GM19395 (cell line): Measurements from ENCODE around the gene HOXD10.

ENCODE experiments used
- ATAC-seq: cut with Tn5 transposase; IDR thresholded peaks from one replicate; pipeline ENCODE4 v1.9.1; 2021; ENCODE audit warnings: mild to moderate bottlenecking, moderate library complexity; ENCODE audit not compliant: unreplicated experiment

HOXD10 gene

DNA sequence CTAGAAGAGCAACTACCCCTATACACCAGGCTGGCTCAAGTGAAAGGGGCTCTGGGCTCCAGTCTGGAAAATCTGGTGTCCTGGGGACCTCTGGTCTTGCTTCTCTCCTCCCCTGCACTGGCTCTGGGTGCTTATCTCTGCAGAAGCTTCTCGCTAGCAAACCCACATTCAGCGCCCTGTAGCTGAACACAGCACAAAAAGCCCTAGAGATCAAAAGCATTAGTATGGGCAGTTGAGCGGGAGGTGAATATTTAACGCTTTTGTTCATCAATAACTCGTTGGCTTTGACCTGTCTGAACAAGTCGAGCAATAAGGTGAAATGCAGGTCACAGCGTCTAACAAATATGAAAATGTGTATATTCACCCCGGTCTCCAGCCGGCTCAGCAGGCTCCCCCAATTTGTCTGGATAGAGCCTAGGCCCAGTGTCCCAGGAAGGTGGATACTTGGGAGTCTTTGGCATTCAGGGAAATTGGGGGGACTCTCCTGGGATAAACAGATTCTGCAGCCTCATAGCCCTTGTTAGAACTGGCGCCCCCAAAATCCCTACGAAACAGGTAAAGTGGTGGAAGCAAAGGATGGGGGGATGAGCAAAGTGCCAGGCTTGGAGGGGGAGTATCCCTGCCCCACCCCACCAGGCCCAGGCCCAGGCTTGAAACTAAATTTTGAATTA lies 32.3 kb downstream of the HOXD10 start:
- ATAC-seq, result no peak

DNA sequence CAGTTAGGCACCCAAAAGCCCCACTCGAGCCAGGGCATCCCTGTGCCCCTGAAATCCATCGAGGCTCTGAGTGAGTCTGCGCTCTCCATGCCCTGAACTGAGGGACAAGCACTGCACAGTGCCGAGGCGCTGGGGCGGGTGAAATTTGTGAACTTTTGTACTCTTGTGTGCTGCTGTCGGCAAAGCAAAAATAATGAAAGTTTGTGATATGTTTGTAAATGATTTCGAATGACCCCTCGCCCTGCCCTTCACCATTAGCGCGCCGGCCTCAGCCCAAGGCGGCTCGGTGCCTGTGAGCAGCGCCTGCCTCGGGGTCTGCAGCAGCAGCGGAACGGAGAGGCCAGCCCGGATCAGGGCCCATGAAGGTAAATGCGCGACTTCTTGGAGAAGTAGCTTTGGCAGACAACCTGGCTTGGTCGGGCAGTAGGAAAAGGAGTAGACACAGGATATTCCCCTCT lies 32.9 kb downstream of the HOXD10 start:
- ATAC-seq, result no peak

DNA sequence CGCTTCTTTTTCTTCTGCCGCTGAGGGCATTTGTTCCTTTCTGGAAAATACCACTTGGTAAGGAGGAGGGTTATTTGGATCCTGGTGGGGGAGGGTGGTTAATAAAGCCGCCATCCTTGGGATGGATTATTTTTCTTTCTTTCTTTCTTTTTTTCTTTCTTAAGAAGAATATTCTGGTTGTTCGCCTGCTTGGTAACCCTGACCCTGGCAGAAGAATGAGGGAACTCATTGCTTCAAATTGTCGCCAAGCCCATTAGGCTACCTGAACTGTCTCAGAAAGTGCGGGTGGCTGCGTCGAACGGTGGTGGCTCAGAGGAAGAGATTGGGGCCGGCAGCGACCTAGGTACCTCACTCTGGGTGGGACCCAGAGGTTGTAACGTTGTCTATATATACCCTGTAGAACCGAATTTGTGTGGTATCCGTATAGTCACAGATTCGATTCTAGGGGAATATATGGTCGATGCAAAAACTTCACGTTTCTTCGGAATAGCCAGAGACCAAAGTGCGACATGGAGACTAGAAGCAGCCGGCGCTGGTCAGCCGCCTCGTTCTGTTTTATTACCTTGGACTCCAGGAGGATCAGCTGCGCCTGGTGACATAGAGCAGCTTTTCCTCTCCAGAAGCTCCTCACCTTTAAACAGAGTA lies 33.5 kb downstream of the HOXD10 start:
- no peak for ATAC-seq

DNA sequence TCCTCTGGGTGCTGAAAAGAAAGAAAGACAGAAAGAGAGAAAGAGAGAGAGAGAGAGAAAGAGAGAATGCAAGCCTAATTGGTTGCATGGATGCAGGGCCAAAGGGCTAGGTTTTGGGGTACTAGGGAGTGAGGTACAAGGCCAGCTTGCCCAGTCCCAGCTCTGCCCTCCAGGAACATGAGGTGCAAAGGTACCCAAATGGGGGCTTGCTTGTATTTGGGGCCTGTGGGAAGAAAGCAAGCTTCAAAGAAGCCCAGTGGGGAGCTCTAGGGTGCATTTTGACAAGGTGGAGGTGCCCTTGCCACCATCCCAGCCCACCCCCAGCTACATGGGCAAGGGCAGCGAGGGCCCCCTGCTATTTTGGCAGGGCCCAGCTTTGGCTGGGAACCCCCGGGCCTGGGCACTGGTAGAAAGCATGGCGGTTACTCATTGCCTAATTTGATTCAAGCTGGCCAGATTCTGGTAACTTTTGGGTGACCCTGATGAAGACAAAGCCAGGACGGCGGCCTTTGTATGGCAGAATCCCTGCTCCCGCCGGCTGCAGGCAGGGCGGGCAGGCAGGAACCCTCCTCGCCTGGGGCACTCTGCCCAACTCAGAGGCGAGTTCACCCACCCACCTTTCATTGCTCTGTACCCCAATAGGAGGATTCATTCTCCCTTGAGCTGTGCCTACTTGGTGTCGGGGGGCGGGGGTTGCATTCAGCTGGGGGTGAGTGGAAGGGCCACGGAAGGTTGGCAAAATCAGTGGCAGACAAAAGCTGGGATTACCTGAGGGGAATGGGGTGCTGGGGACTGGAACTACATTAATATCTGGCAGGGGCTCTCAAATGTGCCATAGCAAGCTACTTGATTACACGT lies 34.2 kb downstream of the HOXD10 start:
- ATAC-seq, result no peak

DNA sequence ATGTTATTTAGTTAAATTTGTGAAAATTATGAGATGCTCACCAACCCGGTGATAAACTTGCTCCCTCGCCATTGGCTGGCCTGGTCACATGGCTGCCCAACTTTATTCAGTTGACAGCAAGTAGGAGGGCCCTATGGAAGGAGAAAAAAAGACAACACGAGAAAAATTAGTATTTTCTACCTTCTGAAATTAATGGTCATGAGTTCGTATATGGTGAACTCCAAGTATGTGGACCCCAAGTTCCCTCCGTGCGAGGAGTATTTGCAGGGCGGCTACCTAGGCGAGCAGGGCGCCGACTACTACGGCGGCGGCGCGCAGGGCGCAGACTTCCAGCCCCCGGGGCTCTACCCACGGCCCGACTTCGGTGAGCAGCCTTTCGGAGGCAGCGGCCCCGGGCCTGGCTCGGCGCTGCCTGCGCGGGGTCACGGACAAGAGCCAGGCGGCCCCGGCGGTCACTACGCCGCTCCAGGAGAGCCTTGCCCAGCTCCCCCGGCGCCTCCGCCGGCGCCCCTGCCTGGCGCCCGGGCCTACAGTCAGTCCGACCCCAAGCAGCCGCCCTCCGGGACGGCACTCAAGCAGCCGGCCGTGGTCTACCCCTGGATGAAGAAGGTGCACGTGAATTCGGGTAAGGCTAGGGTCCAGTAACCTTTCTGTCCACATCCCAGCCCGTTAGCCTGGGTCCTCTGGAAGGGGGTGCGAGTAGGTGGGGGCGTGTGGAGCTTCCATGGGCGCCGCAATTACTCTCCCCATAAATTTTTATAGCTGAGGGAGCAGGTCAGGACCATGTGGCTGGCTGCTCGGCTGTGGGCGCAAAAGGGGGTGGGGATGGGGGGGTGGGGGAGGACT lies 35.1 kb downstream of the HOXD10 start, which contains the start of gene HOXD4:
HOXD4 (plus strand) TSS at position 109 of the 846 bp plus-strand sequence; CDS start at position 193, 84 bp downstream.
- no peak for ATAC-seq

DNA sequence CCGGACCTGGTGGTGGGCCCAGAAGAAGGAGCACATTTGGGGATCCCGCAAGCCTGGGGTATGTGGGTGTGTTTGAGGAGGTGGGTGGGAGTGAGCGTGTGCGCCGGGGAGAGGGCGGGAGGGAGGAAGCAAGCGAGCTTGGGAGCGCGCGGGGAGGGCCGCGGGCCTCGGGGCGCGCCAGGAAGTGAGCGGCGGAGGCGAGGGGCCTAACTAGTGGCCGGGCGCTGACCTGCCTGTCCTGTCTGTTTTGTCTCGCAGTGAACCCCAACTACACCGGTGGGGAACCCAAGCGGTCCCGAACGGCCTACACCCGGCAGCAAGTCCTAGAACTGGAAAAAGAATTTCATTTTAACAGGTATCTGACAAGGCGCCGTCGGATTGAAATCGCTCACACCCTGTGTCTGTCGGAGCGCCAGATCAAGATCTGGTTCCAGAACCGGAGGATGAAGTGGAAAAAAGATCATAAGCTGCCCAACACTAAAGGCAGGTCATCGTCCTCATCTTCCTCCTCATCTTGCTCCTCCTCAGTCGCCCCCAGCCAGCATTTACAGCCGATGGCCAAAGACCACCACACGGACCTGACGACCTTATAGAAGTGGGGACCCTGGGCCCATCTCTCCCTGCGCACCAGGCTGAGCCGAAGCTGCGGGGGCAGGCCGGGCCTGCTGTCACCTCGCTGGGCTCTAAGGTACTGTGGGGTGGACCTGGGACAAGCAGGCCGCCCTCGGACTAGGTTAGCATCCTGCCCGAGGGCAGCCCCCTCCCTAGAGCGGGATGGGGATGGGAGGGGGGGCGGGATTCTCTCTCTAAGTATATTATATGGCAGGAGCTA lies 36.0 kb downstream of the HOXD10 start:
- ATAC-seq, result no peak

DNA sequence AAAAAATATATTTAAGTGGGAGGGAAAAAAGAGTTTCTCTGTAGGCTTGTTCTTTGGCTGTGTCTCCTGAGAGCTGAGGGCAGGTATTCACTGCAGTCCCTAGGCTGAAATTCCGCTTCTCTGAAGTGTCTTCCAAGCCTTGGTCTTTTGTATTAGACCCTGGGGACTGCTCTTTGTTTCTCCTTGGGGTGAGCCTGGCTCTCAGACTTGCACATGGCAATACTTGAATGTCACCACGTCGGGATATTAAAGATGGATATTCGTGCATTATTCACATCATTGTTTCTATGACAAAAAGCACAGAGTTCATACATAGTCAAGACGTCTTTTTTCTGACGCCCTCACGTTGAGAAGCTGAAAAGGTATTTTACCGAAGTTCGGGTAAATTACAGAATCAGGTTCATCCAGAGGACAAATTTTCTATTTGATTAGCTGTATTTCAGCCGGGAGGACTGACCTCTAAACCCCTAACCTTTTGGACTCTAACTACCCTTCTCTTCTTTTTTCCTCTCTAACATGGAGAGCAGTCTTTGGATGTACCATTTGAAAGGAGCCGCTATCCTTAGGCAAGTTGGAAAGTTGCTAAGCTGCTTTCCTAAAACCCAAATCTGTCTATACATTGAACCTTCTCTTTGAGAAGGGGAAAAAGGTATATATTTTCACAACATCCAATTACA lies 38.1 kb downstream of the HOXD10 start:
- ATAC-seq, result no peak

DNA sequence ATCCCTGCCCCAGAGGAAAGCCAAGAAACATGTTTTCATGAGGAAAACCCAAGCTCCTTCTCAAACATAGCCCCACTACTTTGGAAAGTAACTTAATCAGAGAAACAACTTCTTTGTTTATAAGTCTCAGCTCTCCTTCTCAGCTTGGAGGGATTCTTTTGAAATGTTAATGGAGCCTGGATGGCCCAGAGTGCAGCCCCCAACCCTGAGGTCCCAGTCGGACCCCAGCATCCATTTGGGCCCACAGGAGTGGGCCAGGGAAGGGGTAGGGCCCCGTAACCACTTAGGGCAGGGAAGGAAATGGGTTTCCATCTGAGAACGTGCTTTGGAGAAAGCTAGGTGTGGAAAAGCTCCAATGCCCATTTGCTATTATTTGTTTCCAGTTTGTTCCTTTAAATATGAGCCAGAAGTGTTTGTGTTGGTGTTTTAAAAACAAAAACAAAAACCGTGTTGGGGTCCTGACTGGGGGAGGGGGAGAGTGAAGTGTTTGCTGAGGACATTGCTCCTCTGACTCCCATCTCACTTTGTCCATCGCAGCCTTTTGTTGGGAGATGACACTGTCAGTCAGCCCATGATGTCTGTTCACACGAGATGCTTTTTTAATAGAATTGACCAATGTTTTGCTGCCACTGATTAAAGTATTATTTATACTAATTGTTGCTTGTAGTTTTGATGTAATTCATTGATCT lies 38.9 kb downstream of the HOXD10 start:
- ATAC-seq, result no peak

DNA sequence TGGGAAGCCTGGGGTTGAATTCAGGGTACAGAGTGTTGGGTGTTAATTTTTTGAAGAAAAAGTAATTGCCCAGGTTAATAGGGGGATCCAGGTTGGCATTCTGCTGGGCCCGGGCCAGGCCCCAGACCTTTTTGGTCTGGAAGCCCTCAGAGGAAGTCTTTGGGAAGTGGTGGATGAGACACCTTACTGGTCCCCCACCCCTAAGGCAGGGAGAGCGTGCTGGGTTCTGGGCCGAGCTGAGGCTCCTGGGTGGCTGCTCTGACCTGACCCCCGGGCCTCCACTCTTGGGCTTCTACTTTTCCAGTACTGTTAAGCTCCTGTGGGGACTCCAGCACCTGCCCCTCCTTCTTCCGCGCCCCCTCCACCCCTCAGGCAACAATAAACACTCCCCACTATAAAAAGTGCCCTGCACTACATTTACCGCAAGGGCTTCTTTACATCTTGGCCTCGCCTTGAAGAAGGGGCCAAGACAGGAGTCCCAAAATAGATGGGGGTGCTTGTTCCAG lies 39.8 kb downstream of the HOXD10 start:
- no peak for ATAC-seq

DNA sequence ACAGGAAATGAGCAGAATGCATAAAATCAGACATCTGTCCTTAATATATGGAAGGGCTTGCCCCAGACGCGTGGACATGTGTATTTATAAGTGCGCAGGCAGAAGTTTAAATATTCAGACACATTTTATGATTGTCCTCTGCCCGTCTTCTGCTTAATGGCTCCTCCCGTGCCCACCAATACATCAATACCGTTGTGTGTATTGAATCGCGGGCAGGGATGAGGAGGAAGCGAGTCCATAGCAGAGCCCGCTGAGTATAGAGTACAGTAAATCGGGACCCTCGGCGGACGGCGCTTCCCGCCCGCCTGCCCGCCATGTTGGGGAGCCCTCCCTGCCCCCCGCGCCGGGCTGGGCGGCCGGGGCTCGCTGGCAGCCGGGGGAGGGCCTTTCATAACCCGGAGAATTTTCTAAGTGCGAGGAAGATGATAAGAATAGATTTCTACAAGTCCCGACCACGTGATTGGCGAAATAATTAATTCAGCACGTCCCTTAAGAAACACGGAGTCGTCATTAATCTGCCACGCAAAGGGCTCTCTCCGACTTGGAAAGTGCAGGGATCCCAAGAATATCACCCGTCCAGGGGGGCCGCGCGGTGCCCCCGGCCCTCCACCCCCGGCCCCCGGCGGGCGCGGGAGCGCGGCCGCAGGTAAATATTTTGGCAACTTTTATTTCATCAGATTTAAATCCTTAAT lies 40.4 kb downstream of the HOXD10 start, which contains the start of gene HOXD3:
HOXD3 (plus strand) TSS at position 501 of the 692 bp plus-strand sequence. CDS start 11,808 bp downstream, outside the sequence.
- ATAC-seq, result no peak

DNA sequence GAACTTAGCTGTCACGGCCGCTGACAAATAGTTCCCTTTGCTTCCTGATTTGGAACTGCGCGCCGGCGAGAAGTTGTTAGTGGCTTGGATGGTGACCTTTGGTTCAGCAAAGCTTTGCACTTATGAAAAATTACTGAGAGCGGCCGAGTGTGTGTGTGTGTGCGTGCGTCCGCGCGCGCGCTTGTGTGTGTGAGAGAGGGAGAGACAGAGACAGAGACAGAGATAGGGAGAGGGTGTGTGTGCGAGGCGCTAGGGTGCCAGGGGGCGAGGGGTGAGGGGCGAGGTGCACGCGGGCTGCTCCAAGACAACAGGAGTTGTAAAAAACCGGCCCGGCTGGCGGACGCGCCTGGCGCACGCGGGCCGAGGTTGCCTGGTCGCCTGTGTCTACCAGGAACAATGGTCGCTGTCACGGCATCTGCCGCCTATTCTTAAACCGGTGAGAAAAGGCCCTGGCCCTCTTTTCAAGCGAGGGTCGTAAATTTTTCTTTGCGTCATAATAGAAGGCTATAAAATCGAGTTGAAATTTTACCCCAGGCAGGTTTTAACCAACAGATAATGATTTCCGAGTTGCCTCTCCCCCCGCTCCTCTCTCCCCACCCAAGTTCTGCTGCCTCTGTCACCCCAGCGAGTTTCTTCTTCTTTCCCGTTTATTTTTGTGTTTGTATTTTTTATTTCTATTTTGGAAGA lies 41.1 kb downstream of the HOXD10 start:
- ATAC-seq, result no peak

DNA sequence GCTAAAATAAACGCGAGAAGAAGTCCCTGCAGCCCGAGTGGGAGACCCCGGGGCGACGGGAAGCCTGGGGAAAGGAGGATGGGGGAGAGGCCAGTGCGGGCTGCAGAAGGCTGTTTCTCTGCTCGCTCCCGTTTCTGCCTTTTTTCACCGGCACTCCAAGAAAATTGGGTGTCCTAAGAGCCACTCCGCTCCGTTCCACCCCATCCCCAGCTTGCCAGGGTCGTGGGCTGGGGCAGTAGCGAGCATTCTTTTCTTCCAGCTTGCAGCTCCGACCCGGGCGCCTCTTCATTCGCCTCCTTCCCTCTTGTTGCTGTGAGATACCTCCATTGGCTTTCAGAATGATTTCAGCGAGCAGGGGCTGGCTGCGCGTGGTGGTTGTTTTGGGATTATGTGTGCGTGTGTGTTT lies 41.6 kb downstream of the HOXD10 start:
- ATAC-seq, result no peak

DNA sequence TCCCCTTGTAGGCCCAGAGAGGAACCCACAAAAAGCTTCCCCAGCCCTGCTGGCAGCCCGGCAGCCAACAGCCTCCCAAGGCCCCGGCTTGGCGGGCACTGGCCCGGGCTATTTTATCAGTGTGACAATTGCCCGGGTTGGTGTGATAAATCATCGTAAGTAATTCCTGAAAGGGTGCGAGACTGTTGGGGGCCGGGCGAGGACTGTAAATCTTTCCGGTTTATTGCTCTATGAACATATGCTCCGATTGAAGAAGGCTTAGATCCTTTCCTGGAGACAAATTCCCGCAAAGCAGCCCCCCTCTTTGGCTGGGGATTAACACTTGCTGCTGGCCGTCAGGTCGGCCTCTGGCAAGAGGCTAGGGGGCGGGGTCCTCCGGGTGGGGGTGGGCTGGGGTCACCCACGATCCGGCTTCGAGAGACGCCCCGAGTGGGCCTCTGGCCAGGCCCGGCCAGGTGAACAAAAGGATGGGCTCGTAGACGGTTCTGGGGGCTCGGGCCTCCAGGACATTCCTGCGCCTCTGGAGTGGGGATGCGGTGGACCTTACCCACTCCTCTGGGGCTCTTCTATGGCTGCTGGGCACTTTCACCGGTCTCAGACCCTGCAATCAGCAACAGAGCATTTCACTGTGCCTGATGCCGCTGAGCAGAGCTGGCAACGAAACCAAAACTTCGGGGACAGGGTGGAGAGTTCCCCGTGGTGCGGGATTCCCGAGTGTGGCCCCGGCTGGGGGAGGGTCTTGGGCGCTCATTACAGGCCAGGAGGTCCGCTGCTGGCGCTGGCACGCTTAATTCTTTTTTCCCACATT lies 42.5 kb downstream of the HOXD10 start:
- ATAC-seq, result no peak

DNA sequence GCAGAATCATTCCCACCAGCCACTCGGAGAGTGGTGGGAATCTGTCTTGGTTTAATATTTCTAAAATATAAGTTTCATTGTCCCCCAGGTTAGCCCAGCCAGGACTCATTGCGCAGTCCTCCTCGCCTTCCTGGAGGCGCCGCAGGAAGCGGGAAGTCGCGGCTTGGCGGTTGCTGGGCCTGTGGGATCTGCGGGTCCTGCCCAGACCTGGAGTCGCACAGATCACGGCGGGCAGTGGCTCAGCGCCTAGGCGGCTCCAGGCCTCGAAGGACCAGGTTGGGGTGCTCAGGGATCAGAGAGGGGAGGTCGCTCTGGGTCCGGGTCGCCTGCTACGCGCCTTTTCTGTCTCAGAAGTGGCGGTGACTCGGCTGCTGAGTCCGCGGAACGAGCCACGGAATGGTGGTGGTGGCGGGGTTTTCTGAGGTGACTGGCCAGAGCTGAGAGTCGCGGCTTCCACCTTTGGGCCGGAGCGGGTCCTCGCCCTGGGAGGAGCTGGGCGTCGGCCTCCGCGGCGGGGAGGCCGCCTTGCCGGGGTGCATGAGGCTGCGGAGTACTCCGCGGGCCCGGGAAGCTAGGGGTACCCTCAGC lies 43.2 kb downstream of the HOXD10 start:
- no peak for ATAC-seq

DNA sequence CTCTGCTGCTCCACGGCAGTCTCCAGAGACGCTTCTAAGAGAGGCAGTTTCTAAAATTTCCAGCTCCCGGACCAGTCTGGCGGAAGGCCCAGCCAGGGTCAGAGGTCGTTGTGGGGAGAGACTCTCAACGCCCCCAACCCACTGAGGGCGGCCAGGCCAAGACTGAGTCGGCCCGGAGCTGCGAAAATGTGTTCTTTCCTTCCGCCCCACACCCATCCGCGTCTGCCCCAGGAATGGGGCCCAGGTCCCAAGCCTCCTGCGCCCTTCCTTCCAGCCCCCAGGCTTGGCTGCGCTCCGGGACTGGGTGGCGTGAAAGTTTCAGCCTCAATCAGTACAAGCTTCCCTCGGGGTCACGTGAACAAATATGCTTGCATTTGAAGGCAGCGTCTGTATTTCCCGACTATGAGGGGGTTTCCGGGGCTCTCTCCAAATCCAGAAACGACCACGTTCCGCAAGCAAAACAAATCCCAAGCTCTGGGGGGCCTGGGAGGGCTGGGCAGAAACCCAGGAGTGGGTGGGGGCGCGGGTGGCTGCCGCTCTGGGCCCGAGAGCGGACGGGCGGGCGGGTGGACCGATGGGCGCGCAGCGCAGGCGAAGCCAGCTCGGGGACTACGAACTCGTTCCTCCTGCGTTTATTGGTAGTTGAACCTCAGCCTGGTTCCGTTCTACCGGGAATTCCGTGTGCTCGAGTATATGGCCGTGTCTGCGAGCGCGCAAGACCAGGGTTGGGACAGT lies 43.8 kb downstream of the HOXD10 start:
- no peak for ATAC-seq
